Endothelial cell of hepatic sinusoid (primary cell): ENCODE measurements around the gene SLC6A16.
"Not testable (repeated sequence)": the region's sequence is repeated elsewhere in the genome, so short reads cannot be mapped to it uniquely, and the experiment has no call there.

Source experiments
- in situ Hi-C: cut with HindIII; loops from 2 replicates; pipeline ENCODE4 v1.10.0; 2017; ENCODE audit warnings: low sequenced_read_pairs

The SLC6A16 gene

DNA sequence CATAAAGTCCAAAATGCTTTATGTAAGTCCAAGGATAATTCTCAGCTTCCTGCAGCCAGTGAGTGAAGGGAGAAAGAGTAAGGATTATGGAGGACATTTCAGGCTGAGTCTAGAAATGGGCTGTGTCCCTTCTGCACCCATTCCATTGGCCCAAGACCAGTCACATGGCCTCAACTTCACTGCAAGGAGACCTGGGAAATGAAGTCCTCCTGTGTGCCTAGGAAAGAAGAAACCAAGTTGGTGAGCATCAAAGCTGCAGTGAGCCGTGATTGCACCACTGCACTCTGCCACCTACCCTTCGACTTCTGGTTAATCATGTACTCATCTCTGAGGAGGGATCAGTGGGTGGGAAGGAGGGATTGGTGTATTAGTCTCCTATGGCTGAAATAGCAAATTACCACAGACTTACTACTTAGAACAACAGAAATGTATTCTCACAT is 6.6 kb upstream of the SLC6A16 start:
- in situ Hi-C loops = no loop called here

DNA sequence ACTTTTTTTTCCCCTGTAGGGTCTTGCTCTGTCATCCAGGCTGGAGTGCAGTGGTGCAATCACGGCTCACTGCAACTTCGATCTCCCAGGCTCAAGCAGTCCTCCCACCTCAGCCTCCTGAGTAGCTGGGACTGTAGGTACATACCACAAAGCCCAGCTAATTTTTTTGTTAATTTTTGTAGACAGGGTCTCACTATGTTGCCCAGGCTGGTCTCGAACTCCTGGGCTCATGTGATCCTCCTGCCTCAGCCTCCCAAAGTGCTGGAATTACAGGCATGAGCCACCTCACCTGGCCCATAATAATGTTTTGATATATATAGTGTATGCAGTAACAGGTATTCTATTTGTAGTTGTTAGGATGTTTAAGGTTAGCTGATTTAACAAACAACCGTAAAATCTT is 6.2 kb upstream of the SLC6A16 start:
- in situ Hi-C loops = not testable (repeated sequence)

DNA sequence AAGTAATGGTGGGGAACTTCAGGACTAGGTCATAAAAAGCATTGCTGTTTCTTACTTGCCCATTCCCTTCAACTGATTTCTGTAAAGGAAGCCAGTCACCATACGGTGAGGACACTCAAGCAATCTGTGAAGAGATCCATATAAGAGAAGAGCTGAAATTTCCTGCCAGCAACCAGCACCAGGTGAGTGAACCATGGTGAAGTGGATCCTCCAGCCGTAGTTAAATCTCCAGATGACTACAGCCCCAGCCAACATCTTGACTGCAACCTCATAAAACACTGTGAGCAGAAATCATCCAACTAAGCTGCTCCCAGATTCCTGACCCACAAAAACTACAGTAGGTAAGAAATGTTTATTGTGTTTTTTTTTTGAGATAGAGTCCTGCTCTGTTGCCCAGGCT is 3.8 kb upstream of the SLC6A16 start:
- in situ Hi-C loops = no loop called here

DNA sequence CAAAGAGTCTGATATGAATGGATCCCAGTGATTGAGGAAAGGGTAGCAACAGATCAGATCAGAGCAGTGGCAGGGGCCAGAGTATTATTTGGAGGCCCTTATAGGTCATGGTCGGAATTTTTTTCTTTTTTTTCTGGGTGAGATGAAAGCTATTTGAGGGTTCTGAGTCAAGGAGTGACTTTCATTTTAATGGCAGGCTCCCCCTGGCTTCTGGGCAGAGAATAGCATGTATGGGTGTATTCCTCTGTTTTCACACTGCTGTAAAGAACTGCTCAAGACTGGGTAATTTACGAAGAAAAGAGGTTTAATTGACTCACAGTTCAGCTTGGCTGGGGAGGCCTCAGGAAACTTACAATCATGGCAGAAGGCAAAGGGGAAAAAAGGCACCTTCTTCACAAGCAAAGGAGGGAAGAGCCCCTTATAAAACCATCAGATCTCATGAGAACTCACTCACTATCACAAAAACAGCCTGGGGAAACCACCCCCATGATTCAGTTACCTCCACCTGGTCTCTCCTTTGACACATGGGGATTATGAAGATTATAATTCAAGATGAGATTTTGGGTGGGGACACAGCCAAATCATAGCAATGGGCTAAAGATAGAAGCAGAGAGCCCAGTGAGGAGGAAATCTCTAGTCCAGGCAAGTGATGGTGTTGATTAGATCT is 3.0 kb upstream of the SLC6A16 start:
- in situ Hi-C loops = no loop called here

DNA sequence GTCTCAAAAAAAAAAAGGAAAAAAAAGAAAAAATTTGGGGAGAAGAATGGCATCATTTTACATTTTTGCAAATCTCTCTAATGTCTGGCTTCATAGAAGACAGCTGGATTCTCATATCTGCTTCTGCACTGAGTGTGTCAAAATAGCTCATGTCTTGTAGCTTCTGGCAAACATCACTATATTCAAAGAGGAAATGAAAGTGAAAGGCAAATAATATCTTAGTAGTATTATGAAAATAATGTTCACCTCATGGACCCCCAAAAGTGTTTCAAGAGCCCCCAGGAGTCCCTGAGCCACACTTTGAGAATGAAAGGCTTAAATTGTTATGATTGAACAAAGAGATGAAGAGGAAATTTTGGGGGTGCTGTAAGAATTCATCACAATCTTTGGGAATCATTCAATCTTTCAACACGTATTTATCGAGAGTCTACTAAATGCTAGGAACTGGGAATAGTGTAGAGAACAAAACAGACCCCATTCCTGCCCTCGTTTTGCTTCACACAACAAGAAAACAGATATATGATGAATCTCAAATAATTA is 1.2 kb upstream of the SLC6A16 start:
- in situ Hi-C loops = no loop called here

DNA sequence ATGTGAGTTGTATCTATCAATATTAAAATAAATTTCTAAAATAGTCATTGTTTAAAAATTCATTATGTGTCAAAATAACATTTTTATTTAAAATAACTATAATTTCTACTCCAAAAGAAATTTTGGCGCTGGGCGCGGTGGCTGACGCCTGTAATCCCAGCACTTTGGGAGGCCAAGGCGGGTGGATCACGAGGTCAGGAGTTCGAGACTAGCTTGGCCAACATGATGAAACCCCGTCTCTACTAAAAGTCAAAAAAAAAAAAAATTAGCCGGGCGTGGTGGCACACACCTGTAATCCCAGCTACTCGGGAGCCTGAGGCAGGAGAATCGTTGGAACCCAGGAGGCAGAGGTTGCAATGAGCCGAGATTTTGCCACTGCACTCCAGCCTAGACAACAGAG is 765 bp upstream of the SLC6A16 start:
- in situ Hi-C loops = not testable (repeated sequence)

DNA sequence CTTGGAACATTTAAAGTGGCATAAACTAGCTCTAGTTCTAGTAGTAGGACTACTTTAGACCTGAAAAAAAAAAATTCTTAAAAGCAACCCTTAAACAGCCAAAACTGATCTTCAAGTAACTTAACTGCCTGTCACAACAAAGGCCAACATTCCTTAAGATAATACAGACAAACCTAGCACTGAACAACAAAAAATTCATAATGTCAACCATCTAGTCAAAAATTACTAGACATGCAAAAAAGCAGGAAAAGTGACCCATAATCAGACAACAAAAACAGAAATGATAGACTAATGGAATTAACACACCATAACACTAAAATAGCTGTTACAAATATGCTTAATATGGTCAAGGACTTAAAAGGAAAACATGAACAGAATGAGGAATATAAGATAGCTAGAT is 6.7 kb downstream of the SLC6A16 start:
- in situ Hi-C loops = no loop called here

DNA sequence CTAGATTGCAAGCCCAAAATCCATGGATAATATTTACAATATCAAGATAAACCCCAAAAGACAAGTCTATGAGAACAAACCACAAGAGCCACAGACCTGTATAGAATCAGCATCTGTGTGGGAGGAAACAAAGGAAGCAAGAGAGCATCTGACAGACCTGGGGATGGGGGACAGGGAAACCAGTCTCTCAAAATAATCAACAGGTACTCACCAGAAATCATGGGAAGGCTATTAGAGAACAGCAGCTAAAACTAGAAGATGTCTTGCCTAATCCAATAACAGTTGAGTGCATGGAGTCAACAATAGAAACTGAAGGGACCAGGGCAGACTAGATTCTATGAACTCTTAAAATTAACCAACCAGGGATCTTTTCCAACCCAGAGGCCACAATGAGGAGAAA is 8.7 kb downstream of the SLC6A16 start:
- in situ Hi-C loops = no loop called here

DNA sequence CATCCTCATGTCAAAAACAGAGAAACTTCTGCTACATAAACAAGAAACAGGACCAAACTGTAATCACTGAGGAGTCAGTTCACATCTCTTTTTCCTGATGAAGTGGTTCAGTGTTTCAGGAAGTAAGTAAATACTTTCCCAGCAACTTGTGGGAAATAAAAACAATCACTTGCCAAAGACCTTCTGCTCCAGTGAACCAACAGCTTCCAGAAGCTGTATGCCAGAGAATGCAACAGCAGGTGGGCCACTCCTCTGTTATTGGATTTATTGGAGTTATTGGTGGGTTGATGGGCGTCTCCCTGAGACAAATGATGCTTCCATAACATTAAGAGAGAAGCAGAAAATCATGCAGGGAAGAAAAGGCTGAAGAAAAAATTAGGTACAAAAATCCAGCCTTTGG is 9.9 kb downstream of the SLC6A16 start:
- in situ Hi-C loops = no loop called here

DNA sequence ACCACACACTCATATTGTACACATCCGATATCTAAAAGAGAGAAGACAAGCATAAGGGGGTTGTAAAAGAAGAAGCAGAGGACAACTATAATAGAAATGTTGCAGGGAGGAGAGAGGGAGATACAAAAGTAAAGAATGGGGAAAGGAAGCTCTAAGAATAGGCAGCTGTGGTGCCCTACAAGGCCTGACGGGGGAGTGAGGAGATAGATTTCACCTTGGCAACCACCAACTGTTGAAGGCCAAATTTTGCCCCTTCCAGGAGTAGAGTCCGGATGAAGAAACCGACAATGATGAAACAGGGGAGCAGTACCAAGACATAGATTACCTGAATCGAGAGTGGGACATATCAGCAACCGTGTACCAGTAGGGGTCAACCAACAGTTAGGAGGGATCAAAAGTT is 15.9 kb downstream of the SLC6A16 start:
- in situ Hi-C loops = no loop called here

DNA sequence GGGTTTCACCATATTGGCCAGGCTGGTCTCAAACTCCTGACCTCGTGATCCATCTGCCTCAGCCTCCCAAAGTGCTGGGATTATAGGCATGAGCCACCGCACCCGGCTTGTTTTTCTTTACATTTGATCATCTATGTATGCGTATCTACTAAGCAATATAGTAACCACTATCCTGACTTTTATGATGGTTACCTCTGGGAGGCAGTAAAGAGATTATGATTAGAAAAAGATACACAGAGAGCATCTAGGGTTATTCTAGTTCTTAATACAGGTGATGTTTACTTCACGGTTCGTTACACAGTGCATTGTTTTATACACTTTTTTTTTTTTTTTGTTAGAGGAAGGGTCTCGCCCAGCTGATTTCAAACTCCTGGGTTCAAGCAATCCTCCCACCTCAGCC is 18.3 kb downstream of the SLC6A16 start:
- in situ Hi-C loops = not testable (repeated sequence)

DNA sequence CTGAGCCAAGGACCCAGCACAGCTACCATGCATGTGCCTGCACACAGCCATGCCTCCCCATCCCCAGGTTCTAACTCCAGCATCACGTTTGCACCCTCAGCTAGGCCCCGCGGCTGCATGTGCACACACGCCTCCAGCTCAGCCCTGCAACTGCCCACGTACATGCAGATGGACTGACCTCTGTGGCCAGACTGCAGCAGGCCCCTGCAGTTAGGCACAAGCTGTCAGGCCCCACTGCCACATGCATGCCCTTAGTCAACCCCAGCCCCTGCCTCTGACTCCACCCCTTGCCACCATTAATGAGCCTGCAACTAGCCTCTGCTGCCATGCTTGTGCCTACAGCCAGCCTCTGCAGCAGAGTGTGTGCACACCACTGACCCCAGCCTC is 23.1 kb downstream of the SLC6A16 start:
- in situ Hi-C loops = no loop called here

DNA sequence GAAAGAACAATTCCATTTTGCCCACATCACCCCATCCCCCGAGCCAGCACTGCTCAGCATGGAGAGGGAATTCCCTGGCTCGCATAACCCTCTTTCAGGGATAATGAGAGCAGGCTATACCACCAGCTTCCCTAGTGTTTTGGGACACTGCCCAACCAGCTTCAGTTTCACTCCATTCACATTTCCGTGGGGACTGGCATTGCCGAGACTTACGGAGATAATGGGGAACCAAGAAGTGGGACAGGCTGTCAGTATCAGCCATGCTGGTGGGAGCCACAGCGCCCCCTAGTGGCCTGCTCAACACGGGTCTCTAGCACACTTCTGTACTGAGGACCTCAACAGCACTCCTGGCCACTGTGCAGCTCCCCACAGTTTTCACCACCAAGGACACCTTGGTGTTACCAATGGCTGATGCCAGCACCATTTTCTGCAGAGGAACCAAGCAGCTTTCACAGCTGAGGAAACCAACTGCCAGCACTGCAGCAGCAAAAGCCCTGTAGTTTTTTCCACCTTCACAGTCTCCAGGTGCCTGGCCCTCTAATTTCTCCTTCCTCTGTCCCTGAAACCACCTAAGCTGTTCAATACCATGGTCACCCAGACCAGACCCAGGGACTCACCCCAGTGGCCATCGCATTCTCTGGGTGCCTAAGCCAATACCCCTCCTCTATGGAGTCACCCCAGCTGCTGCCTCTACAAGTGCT is 23.7 kb downstream of the SLC6A16 start:
- in situ Hi-C loops = no loop called here

DNA sequence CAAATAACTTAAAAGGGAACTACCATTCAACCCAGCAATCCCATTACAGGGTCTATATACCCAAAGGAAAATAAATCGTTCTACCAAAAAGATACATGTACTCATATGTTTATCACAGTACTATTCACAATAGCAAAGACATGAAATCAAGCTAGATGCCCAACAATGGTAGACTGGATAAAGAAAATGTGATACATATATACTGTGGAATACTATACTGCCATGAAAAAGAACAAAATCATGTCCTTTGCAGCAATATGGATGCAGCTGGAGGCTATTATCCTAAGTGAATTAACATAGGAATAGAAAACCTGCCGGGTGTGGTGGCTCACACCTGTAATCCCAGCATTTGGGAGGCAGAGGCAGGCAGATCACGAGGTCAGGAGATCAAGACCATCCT is 26.3 kb downstream of the SLC6A16 start:
- in situ Hi-C loops = not testable (repeated sequence)

DNA sequence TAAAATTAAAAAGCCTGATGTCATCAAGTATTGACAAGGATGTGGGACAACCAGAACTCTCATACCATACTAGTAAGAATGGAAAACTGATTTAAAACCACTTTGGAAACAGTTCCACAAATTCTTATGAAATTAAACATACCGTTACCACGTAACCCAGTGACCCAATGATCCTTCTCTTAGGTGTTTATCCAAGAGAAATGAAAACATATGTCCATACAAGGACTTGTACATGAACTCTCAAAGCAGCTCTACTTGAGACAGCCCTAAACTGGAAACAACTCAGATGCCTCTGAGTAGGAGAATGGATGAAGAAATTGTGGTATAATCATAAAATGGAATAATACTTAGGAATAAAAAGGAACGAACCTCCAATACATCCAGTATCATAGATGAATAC is 27.6 kb downstream of the SLC6A16 start:
- in situ Hi-C loops = no loop called here

DNA sequence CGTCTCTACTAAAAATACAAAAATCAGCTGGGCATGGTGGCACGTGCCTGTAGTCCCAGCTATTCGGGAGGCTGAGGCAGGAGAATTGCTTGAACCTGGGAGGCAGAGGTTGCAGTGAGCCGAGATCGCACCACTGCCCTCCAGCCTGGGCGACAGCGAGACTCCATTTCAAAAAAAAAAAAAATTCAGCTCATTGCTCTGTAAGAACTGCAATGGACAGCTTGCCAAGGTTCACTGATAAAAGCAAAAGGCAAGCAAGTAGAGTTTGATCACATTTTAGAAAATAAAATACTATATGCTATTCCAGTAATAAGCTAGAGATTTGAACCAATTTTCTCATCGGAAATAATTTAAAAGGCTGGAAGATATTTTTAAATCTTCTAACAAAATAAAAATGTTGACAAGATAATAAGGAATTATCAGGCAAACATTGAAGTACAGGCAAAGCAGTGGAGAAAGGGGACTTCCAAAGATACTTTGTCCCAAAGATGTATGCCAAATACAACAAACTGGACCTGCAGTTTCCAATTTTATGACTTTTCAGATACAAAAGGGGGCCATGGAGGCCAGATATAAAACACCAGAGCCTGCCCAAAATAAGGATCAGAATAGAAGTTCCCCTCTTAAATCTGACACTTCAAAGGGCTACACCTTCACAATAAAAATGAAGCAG is 29.6 kb downstream of the SLC6A16 start:
- in situ Hi-C loops = no loop called here

DNA sequence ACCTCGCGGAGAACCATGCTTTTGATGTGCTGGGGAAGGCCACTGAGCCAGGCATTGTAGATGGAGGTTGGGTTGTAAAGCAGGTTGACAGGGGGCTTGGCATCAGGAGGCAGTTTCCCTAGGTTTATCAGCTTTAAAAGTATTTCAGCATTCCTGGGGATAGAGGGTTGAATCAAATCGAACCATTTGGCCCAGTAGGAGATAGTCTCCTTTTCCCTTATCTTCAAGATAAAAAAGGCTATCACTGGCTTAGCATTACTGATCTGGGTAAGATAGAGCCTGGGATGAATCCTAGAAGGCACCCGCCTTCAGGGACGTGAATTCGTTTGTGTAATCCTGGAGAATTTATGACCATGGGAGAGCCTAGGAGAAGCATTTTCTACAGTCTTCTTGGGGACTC is 30.6 kb downstream of the SLC6A16 start:
- in situ Hi-C loops = no loop called here

DNA sequence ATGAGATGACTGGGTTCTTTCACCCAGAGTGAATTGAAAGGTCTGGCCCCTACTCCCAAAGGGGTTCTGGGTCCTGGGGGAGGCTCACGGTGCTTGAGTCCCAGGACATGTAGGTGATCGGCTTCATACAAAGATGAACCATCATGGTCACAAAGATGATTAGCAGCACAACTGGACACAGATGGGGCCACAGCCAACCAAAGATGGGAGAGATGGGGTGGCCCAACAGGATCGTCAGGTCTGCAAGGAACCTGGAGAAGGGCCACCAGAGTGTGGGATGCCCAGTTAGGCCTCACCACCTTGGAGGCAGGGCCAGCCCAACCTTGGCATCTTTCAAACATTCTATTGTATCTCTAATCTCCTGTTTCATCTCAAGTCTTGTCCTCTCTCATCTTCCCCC is 34.5 kb downstream of the SLC6A16 start:
- in situ Hi-C loops = no loop called here

DNA sequence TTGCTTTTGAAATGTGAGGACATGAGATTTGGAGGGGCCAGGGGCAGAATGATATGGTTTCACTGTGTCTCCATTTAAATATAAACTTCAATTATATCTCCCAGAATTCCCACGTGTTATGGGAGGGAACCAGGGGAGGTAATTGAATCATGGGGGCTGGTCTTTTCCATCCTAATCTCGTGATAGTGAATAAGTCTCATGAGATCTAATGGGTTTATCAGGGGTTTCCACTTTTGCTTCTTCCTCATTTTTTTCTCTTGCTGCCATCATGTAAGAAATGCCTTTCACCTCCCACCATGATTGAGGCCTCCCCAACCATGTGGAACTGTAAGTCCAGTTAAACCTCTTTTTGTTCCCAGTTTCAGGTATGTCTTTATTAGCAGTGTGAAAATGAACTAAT is 35.7 kb downstream of the SLC6A16 start:
- in situ Hi-C loops = loop anchor here (5.0 kb wide), 1 partner anchor 33 kb away; no protein-coding TSS in a partner anchor

DNA sequence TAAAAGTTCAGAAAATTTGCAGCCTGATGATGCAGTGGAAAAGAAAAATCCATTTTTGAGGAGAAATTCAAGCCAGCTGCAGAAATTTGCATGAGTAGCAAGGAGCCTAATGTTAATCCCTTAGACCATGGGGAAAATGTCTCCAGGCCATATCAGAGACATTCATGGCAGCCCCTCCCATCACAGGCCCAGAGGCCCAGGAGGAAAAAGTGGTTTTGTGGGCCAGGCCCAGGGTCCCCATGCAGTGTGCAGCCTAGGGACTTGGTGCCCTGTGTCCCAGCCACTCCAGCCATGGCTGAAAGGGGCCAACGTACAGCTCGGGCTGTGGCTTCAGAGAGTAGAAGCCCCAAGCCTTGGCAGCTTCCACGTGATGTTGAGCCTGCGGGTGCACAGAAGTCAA is 36.8 kb downstream of the SLC6A16 start:
- in situ Hi-C loops = loop anchor here (5.0 kb wide), 1 partner anchor 34 kb away; no protein-coding TSS in a partner anchor

DNA sequence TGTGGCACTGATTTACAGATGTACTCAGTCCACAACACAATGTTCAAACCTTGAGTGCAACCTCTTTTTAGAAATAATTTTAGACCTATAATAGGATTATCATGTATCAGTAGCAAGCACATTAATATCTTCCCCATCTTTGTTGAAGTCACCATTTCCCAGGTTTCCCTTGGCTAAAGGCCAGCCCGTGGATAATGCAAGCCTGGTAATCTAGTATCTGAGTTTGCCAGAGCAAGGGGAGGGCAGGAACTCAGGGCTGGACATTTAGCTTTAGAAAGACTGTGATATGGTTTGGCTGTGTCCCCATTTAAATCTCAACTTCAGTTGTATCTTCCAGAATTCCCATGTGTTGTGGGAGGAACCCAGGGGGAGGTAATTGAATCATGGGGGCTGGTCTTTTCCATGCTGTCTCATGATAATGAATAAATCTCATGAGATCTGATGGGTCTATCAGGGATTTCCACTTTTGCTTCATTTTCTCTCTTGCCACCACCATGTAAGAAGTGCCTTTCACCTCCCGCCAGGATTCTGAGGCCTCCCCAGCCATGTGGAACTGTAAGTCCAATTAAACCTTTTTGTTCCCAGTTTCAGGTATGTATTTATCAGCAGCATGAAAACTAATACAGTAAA is 37.7 kb downstream of the SLC6A16 start:
- in situ Hi-C loops = loop anchor here (5.0 kb wide), 1 partner anchor 35 kb away; no protein-coding TSS in a partner anchor
